CD14-positive monocyte (primary cell): ENCODE measurements around the gene MEGF6. TPM values are rescaled to one million over a fixed set of nuclear protein-coding genes. Genes with fewer than 3 reads are reported as not detected.

Experiments used
- DNase-seq, 3 donors: peaks; one replicate each; pipeline ENCODE4 v3.0.0-alpha.2; 2011 to 2022
- H2AFZ ChIP-seq: 2 replicates; pipeline ENCODE4 v1.6.0; 2012; ENCODE audit warnings: mild to moderate bottlenecking, low read depth, low read length, inconsistent platforms; ENCODE audit not compliant: insufficient read depth, poor library complexity, severe bottlenecking
- H3K27ac ChIP-seq, 2 donors: 1 replicate in 1 of 2; 2 replicates in 1 of 2; pipeline ENCODE4 v1.5.1; 2012 to 2013; ENCODE audit warnings: low read length in 2 of 2, control low read depth in 1 of 2, inconsistent platforms in 1 of 2, low read depth in 1 of 2, mild to moderate bottlenecking in 1 of 2
- H3K27me3 ChIP-seq, 2 donors: one replicate each; pipeline versions ENCODE4 v1.6.0 to v1.6.1; 2011 to 2013; ENCODE audit warnings: low read length in 2 of 2; ENCODE audit not compliant: control insufficient read depth in 2 of 2, insufficient read depth in 2 of 2
- H3K36me3 ChIP-seq, 2 donors: replicated peaks in 1 of 2; 1 replicate in 1 of 2; 2 replicates in 1 of 2; pipeline versions ENCODE4 v1.5.1 to v1.6.1; 2012 to 2013; ENCODE audit warnings: low read length in 2 of 2, control low read depth in 1 of 2, inconsistent platforms in 1 of 2, mild to moderate bottlenecking in 1 of 2; ENCODE audit not compliant: insufficient read depth in 2 of 2, control insufficient read depth in 1 of 2
- H3K4me1 ChIP-seq, 2 donors: 1 replicate in 1 of 2; 2 replicates in 1 of 2; pipeline versions ENCODE4 v1.5.1 to v1.6.1; 2012 to 2013; ENCODE audit warnings: low read length in 2 of 2, control low read depth in 1 of 2, inconsistent platforms in 1 of 2, mild to moderate bottlenecking in 1 of 2, moderate library complexity in 1 of 2; ENCODE audit not compliant: insufficient read depth in 2 of 2, control insufficient read depth in 1 of 2
- H3K4me2 ChIP-seq: replicated peaks from 2 replicates; pipeline ENCODE3; 2012; ENCODE audit warnings: low read length, moderate library complexity, mild to moderate bottlenecking; ENCODE audit not compliant: poor library complexity, severe bottlenecking; ENCODE audit errors: extremely low read depth
- H3K4me3 ChIP-seq, 3 experiments: fragments of 200-600 bp in 1 of 3; sonication (generic) in 1 of 3; replicated peaks in 1 of 3; 1 replicate in 2 of 3; 2 replicates in 1 of 3; pipeline ENCODE4 v1.5.1; 2011 to 2013; ENCODE audit warnings: low read length in 3 of 3, mild to moderate bottlenecking in 3 of 3, control low read depth in 2 of 3, low read depth in 2 of 3, inconsistent platforms in 1 of 3, moderate library complexity in 1 of 3
- H3K79me2 ChIP-seq: 2 replicates; pipeline ENCODE4 v1.6.0; 2012; ENCODE audit warnings: mild to moderate bottlenecking, control low read depth, inconsistent platforms, low read length, moderate library complexity; ENCODE audit not compliant: insufficient read depth
- H3K9ac ChIP-seq: 2 replicates; pipeline ENCODE4 v1.6.0; 2017; ENCODE audit warnings: low read length, mild to moderate bottlenecking; ENCODE audit not compliant: insufficient read depth, poor library complexity, severe bottlenecking
- H3K9me3 ChIP-seq, 2 donors: replicated peaks in 1 of 2; 1 replicate in 1 of 2; 2 replicates in 1 of 2; pipeline versions ENCODE4 v1.5.1 to v1.6.1; 2012 to 2013; ENCODE audit warnings: low read length in 2 of 2, control low read depth in 1 of 2; ENCODE audit not compliant: control insufficient read depth in 1 of 2, insufficient read depth in 1 of 2
- H4K20me1 ChIP-seq: 2 replicates; pipeline ENCODE4 v1.6.0; 2012; ENCODE audit warnings: mild to moderate bottlenecking, low read length, control low read depth, moderate library complexity; ENCODE audit not compliant: insufficient read depth
- H3K27ac Mint-ChIP-seq, 7 donors: one replicate each; pipeline ENCODE4 v1.8.0; 2020; ENCODE audit warnings: mild to moderate bottlenecking in 7 of 7, mixed read lengths in 7 of 7, moderate library complexity in 6 of 7, inconsistent platforms in 2 of 7
- H3K27me3 Mint-ChIP-seq, 3 donors: one replicate each; pipeline ENCODE4 v1.8.0; 2021 to 2022; ENCODE audit warnings: low read depth in 3 of 3, mild to moderate bottlenecking in 3 of 3, mixed read lengths in 3 of 3, moderate library complexity in 3 of 3, inconsistent platforms in 1 of 3
- H3K36me3 Mint-ChIP-seq, 2 donors: one replicate each; pipeline ENCODE4 v1.8.0; 2020; ENCODE audit warnings: mixed read lengths in 2 of 2, inconsistent platforms in 1 of 2, mild to moderate bottlenecking in 1 of 2
- H3K4me1 Mint-ChIP-seq: one replicate; pipeline ENCODE4 v1.8.0; 2020; ENCODE audit warnings: mild to moderate bottlenecking, mixed read lengths
- H3K4me3 Mint-ChIP-seq, 2 donors: one replicate each; pipeline ENCODE4 v1.8.0; 2020; ENCODE audit warnings: mild to moderate bottlenecking in 2 of 2, mixed read lengths in 2 of 2, moderate library complexity in 1 of 2
- H3K9me3 Mint-ChIP-seq, 7 donors: one replicate each; pipeline ENCODE4 v1.8.0; 2020 to 2022; ENCODE audit warnings: mixed read lengths in 7 of 7, mild to moderate bottlenecking in 6 of 7, moderate library complexity in 6 of 7, inconsistent platforms in 2 of 7
- CTCF ChIP-seq: fragments of 200-600 bp; IDR thresholded peaks from one replicate; pipeline ENCODE4 v1.8.0; 2022; ENCODE audit warnings: antibody characterized with exemption, mild to moderate bottlenecking
- WGBS: methylation state at CpG from one replicate; pipeline ENCODE4 v1.1.5; 2013; ENCODE audit warnings: missing lambda C conversion rate; ENCODE audit not compliant: insufficient coverage; 5-methylcytosine and 5-hydroxymethylcytosine counted together
- intact Hi-C, 2 donors: fragments of 100-400 bp; cut with micrococcal nuclease; formaldehyde crosslinking; loops; one replicate each; pipeline versions ENCODE4 v1.15.0 to v1.15.1; 2023
- polyA plus RNA-seq, 3 donors: library from polyadenylated mRNA; depleted of rRNA in 1 of 3; unstranded in 2 of 3; stranded (reverse) in 1 of 3; fragments of 300-500 nt in 2 of 3; fragments of >200 nt in 1 of 3; fragmentation: Illumina TruSeq in 2 of 3; gene quantifications; 1 replicate in 2 of 3; 2 replicates in 1 of 3; pipeline ENCODE4 v1.2.3, GENCODE V29; 2012 to 2021

The MEGF6 gene
- polyA plus RNA-seq, 3 donors: 0.39 to 3.8 (median 1.2) TPM

GRCh38 chr1:3596663-3597598 is 14.4 kb downstream of the MEGF6 start:
- intact Hi-C loops: loop anchor here in 1 of 2 donors (10.0 kb wide), 1 partner anchor 152 kb away; no protein-coding TSS in a partner anchor
- H3K27me3 ChIP-seq: no peaks in the 10 kb centered on the region
- no peaks in the 10 kb centered on the region for H3K79me2 ChIP-seq
- no peaks in the 10 kb centered on the region for H3K36me3 ChIP-seq
- H2AFZ ChIP-seq: peak overlapping the region; percentile 76
- no peak for DNase-seq
- no peak overlapping the region for H3K27ac Mint-ChIP-seq
- peak overlapping the region; percentile 49 for H3K9ac ChIP-seq
- no peaks in the 10 kb centered on the region for H4K20me1 ChIP-seq
- H3K9me3 ChIP-seq: no peaks in the 10 kb centered on the region
- TF ChIP-seq CTCF: no peak
- H3K4me3 ChIP-seq: peak overlapping the region in 2 of 3 experiments; percentile 16 to 67
- H3K4me1 ChIP-seq: peaks cover 20 to 24% of the 10 kb centered on the region in 2 donors
- no peaks in the 10 kb centered on the region for H3K9me3 Mint-ChIP-seq
- WGBS: 29% methylated on average over 26 of the region's 29 CpGs
- peaks cover 8 to 13% (median 9%) of the 10 kb centered on the region in 3 donors for H3K27me3 Mint-ChIP-seq
- H3K36me3 Mint-ChIP-seq: no peaks in the 10 kb centered on the region
- H3K4me3 Mint-ChIP-seq: peak overlapping the region; percentile 76 to 88
- no peak overlapping the region for H3K27ac ChIP-seq
- peak overlapping the region; percentile 71 for H3K4me2 ChIP-seq
- H3K4me1 Mint-ChIP-seq: peaks cover 22% of the 10 kb centered on the region

- H3K4me3 Mint-ChIP-seq: no peak overlapping the region
- Histone ChIP-seq H3K4me2 (no peak overlapping the region), H3K4me1 (peaks cover 20 to 24% of the 10 kb centered on the region in 2 donors), H2AFZ (no peak overlapping the region), H4K20me1 (no peaks in the 10 kb centered on the region), H3K9ac (no peak overlapping the region), H3K4me3 (no peak overlapping the region), H3K27ac (no peak overlapping the region), H3K79me2 (no peaks in the 10 kb centered on the region), H3K27me3 (no peaks in the 10 kb centered on the region), H3K36me3 (no peaks in the 10 kb centered on the region), H3K9me3 (no peaks in the 10 kb centered on the region)
- peak overlapping the region in 1 of 7 donors; percentile 61 for H3K27ac Mint-ChIP-seq
- TF ChIP-seq CTCF: no peak
- peaks cover 8 to 13% (median 8%) of the 10 kb centered on the region in 3 donors for H3K27me3 Mint-ChIP-seq
- no peak for DNase-seq
- WGBS: 98% methylated on average over 6 of the region's 7 CpGs
- H3K9me3 Mint-ChIP-seq: no peaks in the 10 kb centered on the region
- intact Hi-C loops: loop anchor here in 1 of 2 donors (10.0 kb wide), 1 partner anchor 151 kb away; no protein-coding TSS in a partner anchor
- no peaks in the 10 kb centered on the region for H3K36me3 Mint-ChIP-seq
- peaks cover 22% of the 10 kb centered on the region for H3K4me1 Mint-ChIP-seq
Observed at GRCh38 chr1:3595949-3596348, 15.4 kb downstream of the MEGF6 start.
